Activated naive CD4-positive, alpha-beta T cell treated with anti-CD3 and anti-CD28 coated beads, Interleukin-2, amount 50 U/mL, for 24 hours (primary cell): ENCODE data around the gene TPSB2.
A peak's percentile ranks its signal among the peaks of the same experiment; 100 is the strongest.
"Not testable (repeated sequence)": the region's sequence is repeated elsewhere in the genome, so short reads cannot be mapped to it uniquely, and the experiment has no call there.

Source experiments
- H3K27ac Mint-ChIP-seq: one replicate; pipeline ENCODE4 v1.8.0; 2021; ENCODE audit warnings: mild to moderate bottlenecking, mixed read lengths
- H3K27me3 Mint-ChIP-seq: one replicate; pipeline ENCODE4 v1.8.0; 2021; ENCODE audit warnings: mixed read lengths
- H3K36me3 Mint-ChIP-seq: one replicate; pipeline ENCODE4 v1.8.0; 2021; ENCODE audit warnings: mixed read lengths
- H3K4me1 Mint-ChIP-seq: one replicate; pipeline ENCODE4 v1.8.0; 2021; ENCODE audit warnings: mixed read lengths
- H3K4me3 Mint-ChIP-seq: one replicate; pipeline ENCODE4 v1.8.0; 2021; ENCODE audit warnings: mild to moderate bottlenecking, mixed read lengths
- H3K9me3 Mint-ChIP-seq: one replicate; pipeline ENCODE4 v1.8.0; 2021; ENCODE audit warnings: mixed read lengths

Gene TPSB2

GRCh38 chr16:1231301-1231700 lies 1.3 kb upstream of the TPSB2 start:
- H3K36me3 Mint-ChIP-seq: not testable (repeated sequence)

GRCh38 chr16:1230471-1231212 lies 658 bp upstream of the TPSB2 start:
- H3K9me3 Mint-ChIP-seq, H3K4me3 Mint-ChIP-seq: not testable (repeated sequence)

More at GRCh38 chr16:1231301-1231700, 1.3 kb upstream of the TPSB2 start:
- H3K27ac Mint-ChIP-seq, H3K9me3 Mint-ChIP-seq, H3K4me1 Mint-ChIP-seq, H3K4me3 Mint-ChIP-seq, H3K27me3 Mint-ChIP-seq: not testable (repeated sequence)

GRCh38 chr16:1229476-1229875 lies 508 bp downstream of the TPSB2 start:
- not testable (repeated sequence) for H3K4me1 Mint-ChIP-seq

More at GRCh38 chr16:1230471-1231212, 658 bp upstream of the TPSB2 start:
- not testable (repeated sequence) for H3K4me1 Mint-ChIP-seq, H3K27me3 Mint-ChIP-seq, H3K27ac Mint-ChIP-seq, H3K36me3 Mint-ChIP-seq

GRCh38 chr16:1228227-1228626 lies 1.8 kb downstream of the TPSB2 start:
- H3K4me3 Mint-ChIP-seq, H3K36me3 Mint-ChIP-seq, H3K4me1 Mint-ChIP-seq, H3K27me3 Mint-ChIP-seq, H3K27ac Mint-ChIP-seq, H3K9me3 Mint-ChIP-seq: not testable (repeated sequence)

More at GRCh38 chr16:1229476-1229875, 508 bp downstream of the TPSB2 start:
- H3K9me3 Mint-ChIP-seq, H3K27me3 Mint-ChIP-seq, H3K27ac Mint-ChIP-seq, H3K36me3 Mint-ChIP-seq, H3K4me3 Mint-ChIP-seq: not testable (repeated sequence)

GRCh38 chr16:1226692-1227091 lies 3.3 kb downstream of the TPSB2 start:
- H3K27ac Mint-ChIP-seq, H3K4me1 Mint-ChIP-seq: not testable (repeated sequence)

GRCh38 chr16:1225728-1226311 lies 4.2 kb downstream of the TPSB2 start:
- not testable (repeated sequence) for H3K27me3 Mint-ChIP-seq, H3K4me1 Mint-ChIP-seq, H3K9me3 Mint-ChIP-seq, H3K36me3 Mint-ChIP-seq, H3K27ac Mint-ChIP-seq, H3K4me3 Mint-ChIP-seq

More at GRCh38 chr16:1226692-1227091, 3.3 kb downstream of the TPSB2 start:
- H3K36me3 Mint-ChIP-seq, H3K9me3 Mint-ChIP-seq, H3K4me3 Mint-ChIP-seq, H3K27me3 Mint-ChIP-seq: not testable (repeated sequence)

- H3K4me1 Mint-ChIP-seq: no peaks in the 10 kb centered on the region
- no peaks in the 10 kb centered on the region for H3K36me3 Mint-ChIP-seq
- H3K4me3 Mint-ChIP-seq: no peak within 1 kb of the TSS
- H3K27ac Mint-ChIP-seq: no peak within 1 kb of the TSS
- no peaks in the 10 kb centered on the region for H3K27me3 Mint-ChIP-seq
- no peaks in the 10 kb centered on the region for H3K9me3 Mint-ChIP-seq
Observed at GRCh38 chr16:1225051-1225451, 4.9 kb downstream of the TPSB2 start, which contains the start of gene TPSG1. Gene TPSG1 (minus strand): TSS chr16:1225268. CDS start chr16:1225252, 16 bp downstream.

GRCh38 chr16:1224558-1224957 lies 5.4 kb downstream of the TPSB2 start:
- H3K9me3 Mint-ChIP-seq: no peaks in the 10 kb centered on the region
- no peaks in the 10 kb centered on the region for H3K36me3 Mint-ChIP-seq
- H3K4me3 Mint-ChIP-seq: no peak overlapping the region
- no peaks in the 10 kb centered on the region for H3K27me3 Mint-ChIP-seq
- no peaks in the 10 kb centered on the region for H3K4me1 Mint-ChIP-seq
- H3K27ac Mint-ChIP-seq: no peak overlapping the region

GRCh38 chr16:1223355-1224214 lies 6.4 kb downstream of the TPSB2 start:
- Mint-ChIP-seq H3K4me1 (no peaks in the 10 kb centered on the region), H3K27ac (peak overlapping the region; percentile 41), H3K36me3 (no peaks in the 10 kb centered on the region), H3K27me3 (no peaks in the 10 kb centered on the region), H3K9me3 (no peaks in the 10 kb centered on the region), H3K4me3 (no peak overlapping the region)

- Mint-ChIP-seq H3K4me1 (no peaks in the 10 kb centered on the region), H3K27me3 (no peaks in the 10 kb centered on the region), H3K36me3 (no peaks in the 10 kb centered on the region), H3K4me3 (no peak overlapping the region), H3K27ac (no peak overlapping the region), H3K9me3 (no peaks in the 10 kb centered on the region)
Observed at GRCh38 chr16:1222553-1223354, 7.2 kb downstream of the TPSB2 start.

GRCh38 chr16:1221628-1222552 lies 8.1 kb downstream of the TPSB2 start:
- no peaks in the 10 kb centered on the region for H3K4me1 Mint-ChIP-seq
- H3K27ac Mint-ChIP-seq: no peak overlapping the region
- no peaks in the 10 kb centered on the region for H3K27me3 Mint-ChIP-seq
- H3K36me3 Mint-ChIP-seq: no peaks in the 10 kb centered on the region
- H3K9me3 Mint-ChIP-seq: no peaks in the 10 kb centered on the region
- no peak overlapping the region for H3K4me3 Mint-ChIP-seq

GRCh38 chr16:1220841-1221627 lies 8.9 kb downstream of the TPSB2 start:
- Mint-ChIP-seq H3K4me1 (no peaks in the 10 kb centered on the region), H3K27me3 (no peaks in the 10 kb centered on the region), H3K9me3 (no peaks in the 10 kb centered on the region), H3K4me3 (no peak overlapping the region), H3K36me3 (no peaks in the 10 kb centered on the region), H3K27ac (no peak overlapping the region)

GRCh38 chr16:1220098-1220728 lies 9.8 kb downstream of the TPSB2 start:
- no peaks in the 10 kb centered on the region for H3K9me3 Mint-ChIP-seq
- no peak overlapping the region for H3K27ac Mint-ChIP-seq
- no peaks in the 10 kb centered on the region for H3K27me3 Mint-ChIP-seq
- H3K36me3 Mint-ChIP-seq: no peaks in the 10 kb centered on the region
- no peak overlapping the region for H3K4me3 Mint-ChIP-seq
- no peaks in the 10 kb centered on the region for H3K4me1 Mint-ChIP-seq
